Measurements from ENCODE around the gene ADAMTS12.
"Not testable (repeated sequence)": the region's sequence is repeated elsewhere in the genome, so short reads cannot be mapped to it uniquely, and the experiment has no call there.

- TF ChIP-seq POLR2AphosphoS5, POLR2A, TAF1, SPI1 (IDR thresholded peaks at IDR 0.05; ENCODE audit: low read depth, low read length): not testable (repeated sequence)
Observed at GRCh38 chr5:33914844-33915243, 23.1 kb upstream of the ADAMTS12 start.
